Loucy (cell line): ENCODE data around the gene ANXA6.

Experiments
- H2AFZ ChIP-seq: fragments of 200-600 bp; sonication (generic); 2 replicates; pipeline ENCODE4 v1.6.0; 2016; ENCODE audit warnings: antibody characterized with exemption, mild to moderate bottlenecking, low read length, moderate library complexity
- H3F3A ChIP-seq: fragments of 200-600 bp; 2 replicates; pipeline ENCODE4 v1.6.0; 2016; ENCODE audit warnings: antibody characterized with exemption, low read depth, mild to moderate bottlenecking
- H3K27me3 ChIP-seq: fragments of 200-600 bp; sonication (generic); 2 replicates; pipeline ENCODE4 v1.6.1; 2014; ENCODE audit warnings: low read length, mild to moderate bottlenecking; ENCODE audit not compliant: insufficient read depth, poor library complexity, severe bottlenecking
- H3K36me3 ChIP-seq: fragments of 200-600 bp; sonication (generic); 2 replicates; pipeline ENCODE4 v1.6.1; 2016; ENCODE audit warnings: low read length; ENCODE audit not compliant: insufficient read depth
- H3K4me1 ChIP-seq: fragments of 200-600 bp; sonication (generic); 2 replicates; pipeline ENCODE4 v1.5.1; 2014; ENCODE audit warnings: low read length, mild to moderate bottlenecking; ENCODE audit not compliant: insufficient read depth, poor library complexity, severe bottlenecking
- H3K4me2 ChIP-seq: fragments of 200-600 bp; sonication (generic); 2 replicates; pipeline ENCODE4 v1.6.0; 2014; ENCODE audit warnings: antibody characterized with exemption, low read length, low read depth, mild to moderate bottlenecking; ENCODE audit not compliant: poor library complexity, severe bottlenecking
- H3K4me3 ChIP-seq: fragments of 200-600 bp; sonication (generic); 2 replicates; pipeline ENCODE4 v1.5.1; 2014; ENCODE audit warnings: low read length, mild to moderate bottlenecking, mixed read lengths; ENCODE audit not compliant: poor library complexity, severe bottlenecking
- H3K79me2 ChIP-seq: fragments of 200-600 bp; sonication (generic); 2 replicates; pipeline ENCODE4 v1.6.1; 2014; ENCODE audit warnings: low read length; ENCODE audit not compliant: insufficient read depth
- H3K9ac ChIP-seq: fragments of 200-600 bp; sonication (generic); 2 replicates; pipeline ENCODE4 v1.6.0; 2014; ENCODE audit warnings: mild to moderate bottlenecking, low read depth, low read length, moderate library complexity; ENCODE audit not compliant: poor library complexity, severe bottlenecking
- H3K9me2 ChIP-seq: fragments of 200-600 bp; sonication (generic); replicated peaks from 2 replicates; pipeline ENCODE4 v1.6.1; 2016; ENCODE audit warnings: low read depth, low read length, mixed read lengths
- H3K9me3 ChIP-seq: fragments of 200-600 bp; sonication (generic); 2 replicates; pipeline ENCODE4 v1.6.1; 2014; ENCODE audit warnings: mild to moderate bottlenecking, antibody characterized with exemption, low read length, low read depth; ENCODE audit not compliant: insufficient read depth
- H4K20me1 ChIP-seq: fragments of 200-600 bp; sonication (generic); 2 replicates; pipeline ENCODE4 v1.6.0; 2014; ENCODE audit warnings: antibody characterized with exemption, low read length, mild to moderate bottlenecking; ENCODE audit not compliant: insufficient read depth, poor library complexity, severe bottlenecking
- EZH2phosphoT487 ChIP-seq: fragments of 200-600 bp; IDR thresholded peaks from 2 replicates; pipeline ENCODE4 v1.6.1; 2018; ENCODE audit warnings: antibody characterized with exemption, mild to moderate bottlenecking, moderate library complexity, borderline replicate concordance
- TF ChIP-seq, protein P1 (sequence below): fragments of 200-600 bp; sonication (generic); conservative IDR thresholded peaks from 2 replicates; pipeline ENCODE4 v1.5.1; 2014; ENCODE audit warnings: mild to moderate bottlenecking, antibody characterized with exemption, low read length

The ANXA6 gene

DNA sequence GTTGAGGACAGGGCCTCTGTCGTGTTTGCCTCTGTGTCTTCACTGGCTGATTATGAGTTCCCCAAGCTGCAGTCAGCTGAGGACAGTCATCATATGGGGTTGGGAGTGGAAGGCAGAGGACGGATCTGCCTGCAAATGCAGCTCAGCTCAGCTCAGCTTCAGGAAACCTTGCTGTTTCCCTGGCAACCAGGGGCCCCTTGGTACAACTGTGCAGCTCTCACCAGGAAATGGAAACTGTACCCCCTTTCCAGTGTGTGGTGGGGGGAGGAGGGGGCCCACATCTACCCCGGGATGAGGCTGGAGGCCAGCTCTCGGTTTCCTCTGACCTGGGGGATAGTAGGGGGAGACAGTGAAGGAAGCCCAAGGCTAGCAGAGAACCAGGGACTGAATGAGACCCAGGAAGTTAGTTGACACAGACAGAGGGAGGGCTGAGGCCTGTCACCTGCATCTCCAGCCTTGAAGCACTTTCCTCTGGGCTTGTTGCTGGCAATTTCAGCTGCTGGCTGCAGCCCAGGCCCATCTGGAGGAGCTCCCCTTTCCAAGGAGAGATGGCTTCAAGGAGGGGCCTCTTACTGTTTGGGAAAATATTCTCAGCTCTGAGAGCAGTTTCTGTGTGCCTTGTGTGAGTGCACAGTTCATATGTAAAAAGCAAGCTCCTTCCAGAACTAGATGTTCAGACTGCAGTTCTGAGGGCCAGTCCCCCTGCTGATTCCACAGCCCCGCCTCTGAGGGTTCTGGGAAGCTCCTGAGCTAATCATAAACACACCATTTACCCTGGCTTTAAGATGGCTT is 6.9 kb downstream of the ANXA6 start:
- TF ChIP-seq, protein P1, sequence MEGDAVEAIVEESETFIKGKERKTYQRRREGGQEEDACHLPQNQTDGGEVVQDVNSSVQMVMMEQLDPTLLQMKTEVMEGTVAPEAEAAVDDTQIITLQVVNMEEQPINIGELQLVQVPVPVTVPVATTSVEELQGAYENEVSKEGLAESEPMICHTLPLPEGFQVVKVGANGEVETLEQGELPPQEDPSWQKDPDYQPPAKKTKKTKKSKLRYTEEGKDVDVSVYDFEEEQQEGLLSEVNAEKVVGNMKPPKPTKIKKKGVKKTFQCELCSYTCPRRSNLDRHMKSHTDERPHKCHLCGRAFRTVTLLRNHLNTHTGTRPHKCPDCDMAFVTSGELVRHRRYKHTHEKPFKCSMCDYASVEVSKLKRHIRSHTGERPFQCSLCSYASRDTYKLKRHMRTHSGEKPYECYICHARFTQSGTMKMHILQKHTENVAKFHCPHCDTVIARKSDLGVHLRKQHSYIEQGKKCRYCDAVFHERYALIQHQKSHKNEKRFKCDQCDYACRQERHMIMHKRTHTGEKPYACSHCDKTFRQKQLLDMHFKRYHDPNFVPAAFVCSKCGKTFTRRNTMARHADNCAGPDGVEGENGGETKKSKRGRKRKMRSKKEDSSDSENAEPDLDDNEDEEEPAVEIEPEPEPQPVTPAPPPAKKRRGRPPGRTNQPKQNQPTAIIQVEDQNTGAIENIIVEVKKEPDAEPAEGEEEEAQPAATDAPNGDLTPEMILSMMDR, result no peak
- TF ChIP-seq EZH2phosphoT487, result no peak
- Histone ChIP-seq H3K27me3 (no peaks in the 10 kb centered on the region), H3K4me1 (peaks cover 79% of the 10 kb centered on the region), H3K4me3 (peak overlapping the region; percentile 95), H3K79me2 (peaks cover 96% of the 10 kb centered on the region), H3K36me3 (peaks cover 24% of the 10 kb centered on the region), H2AFZ (no peak overlapping the region), H3K9me3 (no peaks in the 10 kb centered on the region), H3F3A (peaks cover 9% of the 10 kb centered on the region), H3K9me2 (no peaks in the 10 kb centered on the region), H3K9ac (peak overlapping the region; percentile 76), H3K4me2 (peak overlapping the region; percentile 98), H4K20me1 (peaks cover 24% of the 10 kb centered on the region)

DNA sequence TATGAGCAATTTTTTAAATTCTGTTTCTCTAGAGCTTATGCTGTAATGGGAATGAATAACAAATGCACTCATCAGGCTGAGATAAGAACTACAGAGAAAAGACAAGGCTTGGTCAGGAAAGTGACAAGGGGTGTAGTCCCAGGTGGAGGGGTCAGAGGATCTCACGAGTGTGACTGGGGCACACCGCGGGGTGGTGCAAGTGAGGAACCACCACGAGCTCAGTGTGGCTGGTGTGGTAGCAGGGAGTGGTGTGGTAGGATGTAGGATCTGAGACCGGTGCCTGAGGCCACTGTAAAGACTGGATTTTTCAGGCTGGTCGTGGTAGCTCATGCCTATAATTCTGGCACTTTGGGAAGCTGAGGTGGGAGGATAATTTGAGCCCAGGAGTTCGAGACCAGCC is 9.0 kb downstream of the ANXA6 start:
- Histone ChIP-seq H3K4me1 (peaks cover 62% of the 10 kb centered on the region), H4K20me1 (peaks cover 17% of the 10 kb centered on the region), H3K27me3 (no peaks in the 10 kb centered on the region), H3F3A (peaks cover 9% of the 10 kb centered on the region), H3K4me3 (no peak overlapping the region), H3K4me2 (peak overlapping the region; percentile 26), H3K79me2 (peaks cover 96% of the 10 kb centered on the region), H3K9ac (peak overlapping the region; percentile 39), H3K36me3 (peaks cover 44% of the 10 kb centered on the region), H3K9me3 (no peaks in the 10 kb centered on the region), H3K9me2 (no peaks in the 10 kb centered on the region), H2AFZ (no peak overlapping the region)
- TF ChIP-seq, protein P1, result no peak
- TF ChIP-seq EZH2phosphoT487, result no peak

DNA sequence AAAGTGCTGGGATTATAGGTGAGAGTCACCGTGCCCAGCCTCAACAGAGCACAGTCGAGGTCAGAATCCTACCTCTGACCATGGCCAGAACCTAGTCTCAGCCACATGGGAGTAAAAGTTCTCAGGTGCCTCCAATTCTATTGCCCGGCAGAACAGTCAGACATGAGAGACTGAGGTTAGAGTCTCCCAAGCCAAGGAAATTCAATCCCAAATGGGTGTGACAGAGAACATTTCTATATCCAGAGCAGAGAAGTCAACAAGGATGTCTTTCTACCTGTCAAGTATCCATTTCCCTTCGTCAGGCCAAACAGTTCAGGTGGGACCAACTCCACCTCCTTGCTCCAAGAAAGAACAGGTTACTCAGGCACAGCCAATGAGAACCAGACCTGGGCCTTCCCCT is 10.5 kb downstream of the ANXA6 start:
- no peak overlapping the region for H3K4me3 ChIP-seq
- no peak overlapping the region for H2AFZ ChIP-seq
- H3K36me3 ChIP-seq, result peaks cover 60% of the 10 kb centered on the region
- peaks cover 47% of the 10 kb centered on the region for H3K4me1 ChIP-seq
- no peak overlapping the region for H3K4me2 ChIP-seq
- H3K9me2 ChIP-seq, result no peaks in the 10 kb centered on the region
- TF ChIP-seq, protein P1, result no peak
- no peak for TF ChIP-seq EZH2phosphoT487
- no peaks in the 10 kb centered on the region for H3K9me3 ChIP-seq
- no peaks in the 10 kb centered on the region for H3K27me3 ChIP-seq
- H3K79me2 ChIP-seq, result peaks cover 96% of the 10 kb centered on the region
- no peak overlapping the region for H3K9ac ChIP-seq
- H3F3A ChIP-seq, result peaks cover 9% of the 10 kb centered on the region
- H4K20me1 ChIP-seq, result peaks cover 22% of the 10 kb centered on the region
